Embryonic facial prominence (tissue), 1 donor: Measurements from ENCODE around the gene IGSF21.

ENCODE experiments used
- DNase-seq: peaks from one replicate; pipeline ENCODE4 v3.0.0-alpha.2; 2016; ENCODE audit errors: extremely low spot score

Gene IGSF21

GRCh38 chr1:18262726-18263125 is 155.1 kb downstream of the IGSF21 start:
- DNase-seq: no peak

DNA sequence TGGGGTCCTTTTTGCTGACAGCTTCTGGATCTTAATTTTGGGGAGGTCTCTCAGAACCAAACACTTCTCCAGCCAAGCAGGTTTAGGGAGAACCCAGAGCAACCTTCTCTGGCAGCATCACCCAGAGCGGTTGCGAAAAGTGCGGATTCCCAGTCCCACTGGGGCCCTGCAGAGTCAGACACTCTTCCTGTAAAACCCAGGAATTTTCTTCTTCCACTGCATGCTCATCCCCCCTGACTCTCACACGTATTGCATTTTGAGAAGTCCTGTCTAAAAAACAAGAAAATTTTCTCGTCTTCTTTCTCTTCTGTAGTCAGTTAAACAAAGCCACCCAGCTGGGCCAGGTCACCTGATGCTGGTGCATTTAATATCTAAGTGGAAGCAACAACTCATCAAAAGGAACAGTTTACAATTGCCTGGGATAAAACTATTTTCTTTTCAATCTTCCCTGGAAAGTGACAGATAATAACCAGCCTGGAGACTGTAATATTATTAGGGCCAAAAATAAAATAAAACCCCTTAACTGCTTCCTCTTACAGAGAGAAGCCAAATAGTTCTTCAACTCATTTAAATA is 156.0 kb downstream of the IGSF21 start:
- no peak for DNase-seq

DNA sequence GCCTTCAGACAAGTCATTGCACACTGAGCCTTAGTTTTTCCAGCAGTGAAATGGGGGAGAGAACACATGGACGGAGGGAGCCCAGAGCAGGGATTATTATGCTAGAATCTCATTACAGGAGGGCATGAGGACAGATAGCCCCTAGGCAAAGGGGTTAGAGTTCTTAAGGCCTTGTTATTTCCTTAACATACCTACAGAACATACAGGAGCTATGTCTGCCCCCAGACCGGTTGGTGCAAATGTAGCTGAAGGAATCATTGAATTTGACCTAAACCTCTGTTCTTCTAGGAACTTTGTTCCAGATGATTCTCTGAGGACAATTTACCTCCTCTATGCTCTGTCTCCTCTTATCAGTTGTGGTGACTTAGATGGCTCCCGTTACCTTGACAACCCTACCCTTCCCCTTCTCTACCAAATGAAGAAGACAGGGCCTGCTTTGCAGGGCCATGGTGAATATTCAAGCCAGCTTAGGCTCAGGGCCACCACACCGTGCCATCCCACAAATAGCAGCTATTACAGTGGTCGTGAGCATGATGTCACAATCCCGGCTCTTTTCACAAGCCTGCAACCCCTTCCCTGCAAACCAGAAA is 156.9 kb downstream of the IGSF21 start:
- DNase-seq: no peak

- no peak for DNase-seq
Observed at GRCh38 chr1:18265641-18266040, 158.0 kb downstream of the IGSF21 start.

DNA sequence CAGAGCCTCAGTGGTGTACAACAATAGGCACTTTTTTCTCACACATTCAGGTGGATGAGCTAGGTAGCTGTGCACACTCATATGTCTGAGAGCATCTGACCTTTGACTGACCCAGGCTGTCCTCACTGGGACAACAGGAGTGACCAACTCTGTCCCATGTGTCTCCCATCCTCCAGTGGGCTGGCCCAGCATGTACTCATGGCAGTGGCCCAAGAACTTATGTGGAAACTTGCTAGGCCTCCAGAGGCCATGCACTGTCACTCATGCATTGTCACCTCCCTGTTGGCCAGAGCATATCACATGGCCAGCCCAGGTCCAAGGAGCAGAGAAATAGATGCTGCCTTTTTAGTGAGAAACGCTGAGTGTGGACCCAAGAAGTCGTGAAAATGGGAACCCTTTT is 158.8 kb downstream of the IGSF21 start:
- DNase-seq: no peak

DNA sequence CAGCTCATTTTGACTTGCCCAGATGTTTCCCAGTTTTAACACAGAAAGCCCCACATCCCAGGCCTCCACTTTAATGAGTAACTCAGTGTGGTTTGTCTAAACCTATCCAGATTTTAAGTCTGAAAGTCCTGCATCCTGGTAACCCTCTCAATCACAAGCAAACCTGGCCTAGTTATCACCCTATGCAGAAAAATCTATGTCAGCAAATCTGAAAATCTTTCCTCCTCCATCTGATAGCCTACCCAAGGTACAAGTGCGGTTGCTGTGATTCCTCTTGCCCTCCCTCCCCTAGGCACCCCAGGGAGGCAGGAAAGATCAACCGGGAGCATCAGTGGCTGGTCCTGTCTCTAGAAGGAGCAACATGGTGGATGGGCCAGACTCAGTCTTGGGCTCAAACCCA is 163.7 kb downstream of the IGSF21 start:
- no peak for DNase-seq

- no peak for DNase-seq
Observed at GRCh38 chr1:18278946-18279345, 171.3 kb downstream of the IGSF21 start.

- DNase-seq: no peak
Observed at GRCh38 chr1:18279351-18280074, 171.9 kb downstream of the IGSF21 start.

DNA sequence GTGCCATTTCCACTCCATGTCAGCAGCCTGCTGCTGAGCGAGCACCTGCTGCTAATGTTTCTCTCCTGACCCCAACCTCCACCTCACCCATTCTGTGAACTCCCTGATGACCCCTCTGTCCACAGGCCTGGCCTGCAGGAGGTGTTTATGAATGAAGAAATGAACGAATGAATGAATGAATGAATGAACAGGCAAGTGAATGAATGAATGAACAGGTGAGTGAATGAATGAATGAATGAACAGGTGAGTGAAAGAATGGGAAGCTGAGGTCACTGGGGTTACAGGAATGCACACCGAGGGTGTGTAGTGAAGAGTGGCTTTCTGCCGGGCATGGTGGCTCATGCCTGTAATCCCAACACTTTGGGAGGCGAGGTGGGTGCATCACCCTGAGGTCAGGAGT is 173.4 kb downstream of the IGSF21 start:
- DNase-seq: no peak

DNA sequence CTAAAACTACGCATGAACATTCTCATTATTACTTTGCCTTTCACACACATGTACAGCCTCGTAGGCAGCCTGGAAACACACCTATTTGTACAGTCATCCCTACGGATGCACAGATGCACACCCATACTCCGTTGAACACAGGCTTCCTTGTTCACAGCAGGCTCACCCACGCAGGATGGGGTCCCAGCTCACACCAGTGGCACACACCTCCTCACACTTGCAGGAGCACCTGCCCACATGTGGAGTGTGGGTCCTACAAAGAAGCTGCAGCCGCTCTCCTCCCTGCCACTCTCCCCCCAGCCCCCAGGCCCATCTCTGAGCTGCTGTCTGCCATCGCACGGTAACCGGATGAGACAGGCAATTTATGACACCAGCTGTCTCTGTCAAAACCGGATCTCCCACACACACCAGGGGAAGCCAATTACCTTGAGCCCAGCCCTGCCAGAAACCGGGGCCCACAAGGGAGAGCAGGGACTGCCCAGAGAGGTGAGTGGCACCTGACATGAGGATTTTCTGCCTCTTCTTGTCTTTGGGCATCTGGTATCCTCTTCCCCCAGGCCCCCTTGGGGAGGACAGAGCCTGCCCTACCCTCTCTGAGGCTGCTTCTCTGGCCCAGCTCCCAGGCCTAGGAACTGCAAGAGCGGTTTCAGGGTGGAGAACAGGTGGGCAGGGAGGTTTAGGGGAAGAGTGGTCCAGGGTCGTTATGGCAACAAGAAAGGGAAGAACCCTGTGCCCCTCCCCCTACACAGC is 175.4 kb downstream of the IGSF21 start:
- DNase-seq: no peak

DNA sequence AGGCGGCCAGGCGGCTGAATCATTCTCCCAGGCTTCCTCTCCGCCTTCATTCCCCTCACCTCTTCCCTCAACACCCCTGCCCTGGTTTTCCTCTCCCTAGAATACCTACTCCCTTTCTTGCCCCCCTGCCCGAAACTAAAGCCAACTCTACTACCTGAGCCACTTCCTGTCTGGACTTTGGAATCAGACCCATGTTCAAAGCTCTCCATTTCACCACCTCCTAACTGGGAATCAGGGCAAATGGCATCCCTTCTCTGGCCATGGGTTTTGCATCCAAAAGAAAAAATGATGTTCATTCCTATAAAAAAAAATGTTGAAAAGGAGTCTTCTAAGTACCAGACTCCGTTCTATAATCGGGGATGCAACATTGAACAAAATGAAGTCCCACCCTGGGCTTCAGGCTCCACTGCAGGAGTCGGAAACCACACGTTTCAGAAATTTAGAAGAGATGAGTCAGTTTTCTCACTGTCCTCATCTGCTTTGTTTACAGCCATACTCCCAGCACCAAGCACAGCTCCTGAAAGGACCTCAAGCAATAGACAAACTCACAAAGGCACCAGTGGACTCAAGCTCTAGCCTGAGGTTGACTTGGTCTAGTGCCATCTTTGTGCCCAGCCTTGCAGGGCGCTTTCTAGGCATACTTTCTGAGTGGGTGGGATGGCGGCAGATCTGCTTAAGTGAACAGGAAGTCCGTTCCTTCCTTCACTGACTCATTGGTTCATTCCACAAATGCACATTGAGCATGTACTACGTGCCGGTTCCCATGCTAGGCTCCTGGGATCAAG is 176.2 kb downstream of the IGSF21 start:
- DNase-seq: no peak

- no peak for DNase-seq
Observed at GRCh38 chr1:18284805-18285537, 177.4 kb downstream of the IGSF21 start.

DNA sequence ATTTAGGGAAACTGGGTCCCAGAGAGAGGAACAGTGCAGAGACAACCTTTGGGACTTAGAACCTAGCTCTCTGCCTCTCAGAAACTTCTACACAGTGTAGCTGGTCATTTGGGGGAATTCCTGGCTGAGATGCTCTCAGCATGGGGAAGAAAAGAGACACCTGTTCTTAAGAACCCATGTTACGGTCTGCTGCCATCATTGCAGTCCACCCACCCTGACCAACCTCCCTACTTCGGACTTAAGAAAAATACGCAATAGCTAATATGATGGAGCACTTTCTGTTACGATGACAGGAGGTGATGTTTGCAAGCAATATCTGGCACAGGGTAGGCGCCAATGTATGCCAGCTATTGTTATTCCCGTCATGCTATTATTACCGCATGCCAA is 177.9 kb downstream of the IGSF21 start:
- no peak for DNase-seq

DNA sequence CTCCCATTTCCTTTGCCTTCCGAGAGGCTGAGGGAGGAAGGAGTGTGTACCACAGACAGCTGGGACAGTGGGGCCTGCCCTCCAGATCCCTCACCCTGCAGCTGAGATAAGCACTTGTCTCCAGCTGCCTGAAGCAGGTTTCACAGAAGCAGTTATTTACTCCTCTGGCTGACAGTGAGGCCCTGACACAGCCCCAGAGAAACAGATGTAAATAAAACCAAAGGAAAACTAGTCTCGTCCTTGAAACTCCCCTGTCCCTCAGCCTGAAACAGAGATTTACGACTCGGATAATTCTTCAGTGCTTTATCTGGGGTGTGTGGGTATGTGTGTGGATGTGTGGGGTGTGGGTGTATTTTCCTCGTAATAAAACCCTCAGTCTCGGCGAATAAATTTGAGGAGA is 181.1 kb downstream of the IGSF21 start:
- no peak for DNase-seq

DNA sequence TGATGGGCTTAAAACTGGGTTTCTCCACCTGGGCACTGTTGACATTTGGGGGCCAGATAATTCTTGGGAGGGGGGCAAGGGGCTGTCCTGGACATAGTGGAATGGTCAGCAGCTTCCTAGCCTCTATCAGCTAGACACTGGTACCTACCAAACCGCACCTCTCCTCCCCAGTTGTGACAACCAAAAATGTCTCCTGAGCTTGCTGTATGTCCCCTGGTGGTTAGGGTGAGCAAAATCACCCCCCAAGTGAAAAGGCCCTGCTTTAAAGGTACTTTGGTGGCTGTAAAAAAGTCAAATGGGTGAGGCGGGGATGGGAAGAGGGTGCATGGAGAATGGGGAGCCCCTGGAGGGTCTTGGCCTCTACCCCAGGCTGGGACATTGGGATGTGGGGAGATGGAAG is 182.0 kb downstream of the IGSF21 start:
- DNase-seq: no peak

GRCh38 chr1:18290740-18291412 is 183.3 kb downstream of the IGSF21 start:
- no peak for DNase-seq

- no peak for DNase-seq
Observed at GRCh38 chr1:18292531-18292930, 184.9 kb downstream of the IGSF21 start.

DNA sequence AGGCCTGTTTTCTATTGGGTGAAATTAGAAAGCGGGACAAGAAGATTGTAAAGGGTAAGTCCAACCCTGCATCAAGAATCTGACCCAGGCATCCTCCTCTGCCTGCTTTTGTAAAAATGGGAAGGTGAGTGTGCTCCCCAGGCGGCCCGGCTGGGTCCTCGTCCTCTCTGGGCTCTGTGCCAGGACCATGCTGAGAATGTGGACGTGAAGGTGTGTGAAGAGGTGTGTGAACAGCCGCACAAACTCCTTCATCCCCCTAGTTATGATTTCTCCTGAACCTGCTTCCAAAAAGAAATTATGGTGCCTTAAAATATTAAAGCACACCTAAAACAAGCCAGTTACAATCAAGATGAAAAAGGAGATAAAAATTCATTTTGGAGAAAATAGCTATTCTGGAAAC is 185.7 kb downstream of the IGSF21 start:
- no peak for DNase-seq

DNA sequence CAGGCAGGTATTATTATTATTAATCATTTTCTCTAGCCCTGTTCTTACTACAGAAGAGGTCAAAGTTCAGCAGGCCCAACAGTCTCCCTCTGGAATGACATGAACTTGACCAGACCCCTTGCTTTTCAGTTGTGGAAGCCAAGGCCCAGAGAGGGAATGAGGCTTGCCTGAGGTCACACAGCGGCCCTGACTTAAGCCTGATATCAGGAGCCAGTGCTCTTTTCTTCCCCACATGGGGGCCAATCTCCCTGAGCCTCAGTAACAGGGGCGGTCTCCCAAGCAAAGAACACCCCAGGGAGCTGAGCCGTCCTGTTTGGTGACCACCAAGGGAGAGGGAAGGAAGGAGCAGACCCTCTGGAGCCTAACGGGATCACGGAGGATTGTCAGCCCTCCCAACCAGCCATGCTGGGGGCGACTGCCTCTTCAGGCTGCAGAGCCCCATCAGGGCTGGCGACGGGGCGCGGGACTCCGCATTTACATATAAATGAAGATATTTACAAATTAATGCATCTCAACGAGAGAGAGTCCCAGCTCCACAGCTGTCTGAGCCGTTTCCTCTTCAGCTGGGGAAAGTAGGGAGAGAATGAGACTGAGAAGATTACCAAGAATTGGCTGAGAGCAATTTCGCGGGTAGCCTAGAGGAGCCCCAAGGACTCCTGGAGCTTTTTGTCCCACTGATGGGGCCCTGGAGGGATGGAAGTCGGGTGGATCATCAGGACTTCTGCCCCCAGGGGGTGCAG is 187.0 kb downstream of the IGSF21 start:
- no peak for DNase-seq
